ENCODE results near the gene VPS13D. TPM values are rescaled to one million over a fixed set of nuclear protein-coding genes. Genes with fewer than 3 reads are reported as not detected.

VPS13D gene
- total RNA-seq, 1 experiment from 2014 or later: 20.2 TPM

DNA sequence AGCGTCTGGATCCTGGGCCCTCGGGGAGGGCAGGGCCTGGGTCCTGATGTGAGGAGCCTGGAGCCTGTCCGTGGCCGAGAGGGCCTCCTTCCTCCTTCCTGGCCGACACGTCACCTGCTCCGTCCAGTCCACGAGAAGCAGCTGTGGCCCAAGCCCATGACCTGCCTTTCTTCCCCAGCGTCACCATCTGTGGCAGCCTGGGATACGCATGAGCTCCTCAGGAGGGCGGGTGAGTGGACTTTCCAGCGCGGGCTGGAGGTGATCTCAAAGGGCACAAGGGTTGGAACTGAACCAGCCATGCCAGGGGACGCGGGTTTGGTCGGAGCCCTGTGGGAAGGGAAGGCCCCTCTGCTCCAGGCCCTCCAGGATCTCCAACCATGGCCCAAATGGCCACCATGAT lies 297.7 kb downstream of the VPS13D start:
- Histone ChIP-seq H2BK120ac (ENCODE audit: low read depth, low read length, poor library complexity, severe bottlenecking) (no peak overlapping the region), H2BK12ac (ENCODE audit: insufficient read length, low read depth, low read length) (no peak overlapping the region), H2BK5ac (ENCODE audit: insufficient read length, low read length) (no peak overlapping the region), H4K91ac (ENCODE audit: insufficient read length, low read depth, low read length) (no peak overlapping the region), H2AFZ (ENCODE audit: low read length) (no peak overlapping the region), H3K9ac (ENCODE audit: extremely low read depth, insufficient read length, low read length) (no peak overlapping the region), H3K4me1 (ENCODE audit: insufficient read depth, low read length) (no peaks in the 10 kb centered on the region), H3K4me2 (ENCODE audit: insufficient read depth, insufficient read length, low read length) (no peak overlapping the region), H2BK20ac (ENCODE audit: low read depth, low read length, poor library complexity, severe bottlenecking) (no peak overlapping the region), H3K27me3 (ENCODE audit: insufficient read depth, low read length) (no peaks in the 10 kb centered on the region), H4K20me1 (ENCODE audit: control insufficient read depth, insufficient read depth, insufficient read length) (no peaks in the 10 kb centered on the region), H2AK5ac (ENCODE audit: insufficient read length, low read length) (no peak overlapping the region), H3K23me2 (ENCODE audit: insufficient read length, low read depth, low read length, poor library complexity, severe bottlenecking) (no peaks in the 10 kb centered on the region), H3K18ac (ENCODE audit: insufficient read length, low read depth, low read length) (no peak overlapping the region), H3K79me1 (ENCODE audit: insufficient read depth, low read depth, low read length, poor library complexity, severe bottlenecking) (no peaks in the 10 kb centered on the region), H3K9me3 (ENCODE audit: control insufficient read depth, low read depth, low read length) (no peaks in the 10 kb centered on the region), H4K8ac (replicated peaks; ENCODE audit: insufficient read length, low read depth, low read length) (no peak overlapping the region), H2BK15ac (ENCODE audit: low read depth, low read length) (no peak overlapping the region), H3K79me2 (ENCODE audit: insufficient read depth, low read length) (no peaks in the 10 kb centered on the region), H3T11ph (ENCODE audit: low read length) (no peak overlapping the region), H3K27ac (ENCODE audit: insufficient read length, low read depth, low read length) (no peak overlapping the region), H3K23ac (ENCODE audit: insufficient read length, low read depth, low read length) (no peak overlapping the region), H3K14ac (ENCODE audit: insufficient read depth, low read length) (no peak overlapping the region), H3K4ac (ENCODE audit: low read depth, low read length) (no peak overlapping the region), H3K56ac (ENCODE audit: insufficient read length, low read depth, low read length) (no peak overlapping the region), H4K5ac (ENCODE audit: insufficient read length, low read depth, low read length) (no peak overlapping the region)
- Mint-ChIP-seq H3K27ac (no peak overlapping the region), H3K4me3 (no peak overlapping the region), H3K27me3 (ENCODE audit: low read depth) (no peaks in the 10 kb centered on the region), H3K9me3 (no peaks in the 10 kb centered on the region), H3K36me3 (ENCODE audit: insufficient read depth in 1 of 3, low read depth in 3 of 3) (no peaks in the 10 kb centered on the region; a peak in 1 of 7 replicates), H3K4me1 (peaks cover 2 to 7% of the 10 kb centered on the region in 2 experiments)
- WGBS (ENCODE audit: extremely low coverage, insufficient read length, low lambda C conversion rate): no CpG with 5 or more reads among the region's 16 CpGs
- TF ChIP-seq, protein P1, sequence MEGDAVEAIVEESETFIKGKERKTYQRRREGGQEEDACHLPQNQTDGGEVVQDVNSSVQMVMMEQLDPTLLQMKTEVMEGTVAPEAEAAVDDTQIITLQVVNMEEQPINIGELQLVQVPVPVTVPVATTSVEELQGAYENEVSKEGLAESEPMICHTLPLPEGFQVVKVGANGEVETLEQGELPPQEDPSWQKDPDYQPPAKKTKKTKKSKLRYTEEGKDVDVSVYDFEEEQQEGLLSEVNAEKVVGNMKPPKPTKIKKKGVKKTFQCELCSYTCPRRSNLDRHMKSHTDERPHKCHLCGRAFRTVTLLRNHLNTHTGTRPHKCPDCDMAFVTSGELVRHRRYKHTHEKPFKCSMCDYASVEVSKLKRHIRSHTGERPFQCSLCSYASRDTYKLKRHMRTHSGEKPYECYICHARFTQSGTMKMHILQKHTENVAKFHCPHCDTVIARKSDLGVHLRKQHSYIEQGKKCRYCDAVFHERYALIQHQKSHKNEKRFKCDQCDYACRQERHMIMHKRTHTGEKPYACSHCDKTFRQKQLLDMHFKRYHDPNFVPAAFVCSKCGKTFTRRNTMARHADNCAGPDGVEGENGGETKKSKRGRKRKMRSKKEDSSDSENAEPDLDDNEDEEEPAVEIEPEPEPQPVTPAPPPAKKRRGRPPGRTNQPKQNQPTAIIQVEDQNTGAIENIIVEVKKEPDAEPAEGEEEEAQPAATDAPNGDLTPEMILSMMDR (conservative IDR thresholded peaks at IDR 0.05): no peak
- DNase-seq: no peak

Measured in H9 (cell line).